22Rv1 (cell line): ENCODE measurements around the gene HBP1.

ENCODE experiments used
- ZFX ChIP-seq: fragments of 450-650 bp; IDR thresholded peaks from 2 replicates; pipeline ENCODE4 v1.6.1; 2017; ENCODE audit warnings: antibody characterized with exemption, borderline replicate concordance
- TF ChIP-seq, protein P1 (sequence below): fragments of 450-650 bp; IDR thresholded peaks from 2 replicates; pipeline ENCODE4 v1.5.1; 2017; ENCODE audit warnings: mild to moderate bottlenecking

DNA sequence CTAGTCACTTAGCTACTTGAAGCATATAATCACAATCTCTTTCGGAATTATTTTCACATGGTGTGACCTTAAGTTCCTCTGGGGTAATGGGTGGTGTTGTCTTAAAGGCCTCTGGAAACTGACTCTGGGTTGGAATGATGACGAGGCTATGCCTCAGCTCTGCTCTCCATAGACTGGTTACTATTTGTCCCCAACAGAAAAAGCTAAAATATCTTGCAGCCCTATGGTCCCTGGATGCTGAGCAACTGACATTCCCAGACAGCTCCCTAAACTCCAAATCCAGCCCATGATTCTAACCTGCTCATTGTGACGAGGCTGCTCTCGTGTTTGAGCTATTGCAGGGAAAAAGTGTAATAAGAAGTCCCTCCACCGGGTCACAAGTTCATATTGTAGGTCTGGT, 51.6 kb downstream of the HBP1 start:
- TF ChIP-seq, protein P1, sequence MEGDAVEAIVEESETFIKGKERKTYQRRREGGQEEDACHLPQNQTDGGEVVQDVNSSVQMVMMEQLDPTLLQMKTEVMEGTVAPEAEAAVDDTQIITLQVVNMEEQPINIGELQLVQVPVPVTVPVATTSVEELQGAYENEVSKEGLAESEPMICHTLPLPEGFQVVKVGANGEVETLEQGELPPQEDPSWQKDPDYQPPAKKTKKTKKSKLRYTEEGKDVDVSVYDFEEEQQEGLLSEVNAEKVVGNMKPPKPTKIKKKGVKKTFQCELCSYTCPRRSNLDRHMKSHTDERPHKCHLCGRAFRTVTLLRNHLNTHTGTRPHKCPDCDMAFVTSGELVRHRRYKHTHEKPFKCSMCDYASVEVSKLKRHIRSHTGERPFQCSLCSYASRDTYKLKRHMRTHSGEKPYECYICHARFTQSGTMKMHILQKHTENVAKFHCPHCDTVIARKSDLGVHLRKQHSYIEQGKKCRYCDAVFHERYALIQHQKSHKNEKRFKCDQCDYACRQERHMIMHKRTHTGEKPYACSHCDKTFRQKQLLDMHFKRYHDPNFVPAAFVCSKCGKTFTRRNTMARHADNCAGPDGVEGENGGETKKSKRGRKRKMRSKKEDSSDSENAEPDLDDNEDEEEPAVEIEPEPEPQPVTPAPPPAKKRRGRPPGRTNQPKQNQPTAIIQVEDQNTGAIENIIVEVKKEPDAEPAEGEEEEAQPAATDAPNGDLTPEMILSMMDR = no peak
- TF ChIP-seq ZFX = no peak
